Measurements from ENCODE around the gene ZFP42. TPM values are rescaled to one million over a fixed set of nuclear protein-coding genes. Genes with fewer than 3 reads are reported as not detected.

ZFP42 gene
- total RNA-seq, 2 donors from 2014 or later, result 0.26 TPM; not detected in 1

GRCh38 chr4:187999406-187999932 is 3.9 kb downstream of the ZFP42 start:
- Histone ChIP-seq H3K4me3 (no peak overlapping the region), H3K27ac (no peak overlapping the region), H3K27me3 (no peaks in the 10 kb centered on the region), H3K9me3 (peaks cover 0 to 4% of the 10 kb centered on the region in 2 donors), H3K36me3 (no peaks in the 10 kb centered on the region), H3K4me1 (no peaks in the 10 kb centered on the region)
- no peak for DNase-seq (ENCODE audit: low spot score)
- TF ChIP-seq, protein P1, sequence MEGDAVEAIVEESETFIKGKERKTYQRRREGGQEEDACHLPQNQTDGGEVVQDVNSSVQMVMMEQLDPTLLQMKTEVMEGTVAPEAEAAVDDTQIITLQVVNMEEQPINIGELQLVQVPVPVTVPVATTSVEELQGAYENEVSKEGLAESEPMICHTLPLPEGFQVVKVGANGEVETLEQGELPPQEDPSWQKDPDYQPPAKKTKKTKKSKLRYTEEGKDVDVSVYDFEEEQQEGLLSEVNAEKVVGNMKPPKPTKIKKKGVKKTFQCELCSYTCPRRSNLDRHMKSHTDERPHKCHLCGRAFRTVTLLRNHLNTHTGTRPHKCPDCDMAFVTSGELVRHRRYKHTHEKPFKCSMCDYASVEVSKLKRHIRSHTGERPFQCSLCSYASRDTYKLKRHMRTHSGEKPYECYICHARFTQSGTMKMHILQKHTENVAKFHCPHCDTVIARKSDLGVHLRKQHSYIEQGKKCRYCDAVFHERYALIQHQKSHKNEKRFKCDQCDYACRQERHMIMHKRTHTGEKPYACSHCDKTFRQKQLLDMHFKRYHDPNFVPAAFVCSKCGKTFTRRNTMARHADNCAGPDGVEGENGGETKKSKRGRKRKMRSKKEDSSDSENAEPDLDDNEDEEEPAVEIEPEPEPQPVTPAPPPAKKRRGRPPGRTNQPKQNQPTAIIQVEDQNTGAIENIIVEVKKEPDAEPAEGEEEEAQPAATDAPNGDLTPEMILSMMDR (IDR thresholded peaks at IDR 0.05), result no peak

DNA sequence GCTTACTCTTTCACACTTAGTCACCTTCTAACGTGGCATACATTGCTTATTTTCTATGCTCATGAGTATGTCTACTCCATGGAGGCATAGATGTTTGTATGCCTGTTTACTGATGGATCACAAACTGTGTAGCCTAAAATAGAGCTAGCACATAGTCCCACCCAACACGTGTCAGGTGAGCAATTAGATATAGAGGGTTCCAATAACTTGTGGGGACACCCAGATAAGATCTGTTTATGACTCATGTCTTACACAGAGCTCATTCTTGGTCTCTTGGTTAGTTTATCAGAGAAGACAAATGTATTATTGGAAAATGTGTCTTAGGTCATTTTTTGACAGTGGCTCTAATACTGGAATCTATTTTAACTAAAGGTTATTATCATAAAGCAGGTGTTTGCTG is 6.8 kb downstream of the ZFP42 start:
- H3K4me3 ChIP-seq, result no peak overlapping the region
- no peaks in the 10 kb centered on the region for H3K4me1 ChIP-seq
- no peaks in the 10 kb centered on the region for H3K27me3 ChIP-seq
- no peaks in the 10 kb centered on the region for H3K9me3 ChIP-seq
- no peak overlapping the region for H3K27ac ChIP-seq
- TF ChIP-seq, protein P1 (IDR thresholded peaks at IDR 0.05), result no peak
- DNase-seq (ENCODE audit: low spot score), result no peak
- no peaks in the 10 kb centered on the region for H3K36me3 ChIP-seq

DNA sequence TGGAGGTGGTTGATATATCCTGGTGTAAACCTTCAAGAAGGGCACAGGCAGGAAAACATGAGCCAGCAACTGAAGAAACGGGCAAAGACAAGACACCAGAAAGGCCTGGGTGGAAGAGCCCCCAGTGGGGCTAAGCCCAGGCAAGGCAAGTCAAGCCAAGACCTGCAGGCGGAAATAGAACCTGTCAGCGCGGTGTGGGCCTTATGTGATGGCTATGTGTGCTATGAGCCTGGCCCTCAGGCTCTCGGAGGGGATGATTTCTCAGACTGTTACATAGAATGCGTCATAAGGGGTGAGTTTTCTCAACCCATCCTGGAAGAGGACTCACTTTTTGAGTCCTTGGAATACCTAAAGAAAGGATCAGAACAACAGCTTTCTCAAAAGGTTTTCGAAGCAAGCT is 7.2 kb downstream of the ZFP42 start:
- TF ChIP-seq, protein P1 (IDR thresholded peaks at IDR 0.05), result no peak
- no peaks in the 10 kb centered on the region for H3K36me3 ChIP-seq
- no peak for DNase-seq (ENCODE audit: low spot score)

DNA sequence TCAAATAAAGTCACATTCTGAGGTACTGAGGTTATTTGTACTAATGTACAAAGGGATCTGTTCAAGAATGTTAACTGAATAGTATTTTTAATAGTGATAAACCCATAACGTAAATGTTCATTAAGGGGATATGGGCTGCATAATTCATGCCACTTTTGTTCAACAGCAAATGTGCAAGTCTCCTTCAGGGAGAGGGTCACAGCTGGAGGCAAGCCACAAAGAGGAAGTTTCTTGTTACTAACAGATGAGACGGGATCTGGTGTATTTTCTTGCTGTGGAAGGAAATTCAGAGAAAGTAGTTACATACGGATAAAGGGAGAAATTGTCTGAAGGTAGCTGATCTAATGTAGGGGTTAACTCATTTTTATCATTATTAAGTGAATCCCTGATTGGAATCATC is 10.0 kb downstream of the ZFP42 start:
- TF ChIP-seq, protein P1 (IDR thresholded peaks at IDR 0.05), result no peak
- Histone ChIP-seq H3K4me3 (no peak overlapping the region), H3K4me1 (no peaks in the 10 kb centered on the region), H3K36me3 (no peaks in the 10 kb centered on the region), H3K27me3 (no peaks in the 10 kb centered on the region), H3K9me3 (no peaks in the 10 kb centered on the region), H3K27ac (no peak overlapping the region)
- no peak for DNase-seq (ENCODE audit: low spot score)

More for the DNA sequence above, 7.2 kb downstream of the ZFP42 start:
- no peak overlapping the region for H3K4me3 ChIP-seq
- H3K4me1 ChIP-seq, result no peaks in the 10 kb centered on the region
- no peaks in the 10 kb centered on the region for H3K27me3 ChIP-seq
- H3K9me3 ChIP-seq, result no peaks in the 10 kb centered on the region
- no peak overlapping the region for H3K27ac ChIP-seq

GRCh38 chr4:188006285-188006848 is 10.8 kb downstream of the ZFP42 start:
- no peaks in the 10 kb centered on the region for H3K4me1 ChIP-seq
- no peaks in the 10 kb centered on the region for H3K36me3 ChIP-seq
- no peaks in the 10 kb centered on the region for H3K9me3 ChIP-seq
- DNase-seq (ENCODE audit: low spot score), result no peak
- no peaks in the 10 kb centered on the region for H3K27me3 ChIP-seq
- H3K27ac ChIP-seq, result no peak overlapping the region
- H3K4me3 ChIP-seq, result no peak overlapping the region
- TF ChIP-seq, protein P1 (IDR thresholded peaks at IDR 0.05), result no peak

- Histone ChIP-seq H3K4me1 (no peaks in the 10 kb centered on the region), H3K9me3 (no peaks in the 10 kb centered on the region), H3K27me3 (no peaks in the 10 kb centered on the region), H3K27ac (no peak overlapping the region), H3K36me3 (no peaks in the 10 kb centered on the region), H3K4me3 (no peak overlapping the region)
- no peak for DNase-seq (ENCODE audit: low spot score)
- TF ChIP-seq, protein P1 (IDR thresholded peaks at IDR 0.05), result no peak
Observed at GRCh38 chr4:188008377-188008776, 12.8 kb downstream of the ZFP42 start.
